Naive thymus-derived CD4-positive, alpha-beta T cell (primary cell): ENCODE measurements around the gene PDE5A. TPM values are rescaled to one million over a fixed set of nuclear protein-coding genes. Genes with fewer than 3 reads are reported as not detected.
A peak's percentile ranks its signal among the peaks of the same experiment; 100 is the strongest.
"Not testable (repeated sequence)": the region's sequence is repeated elsewhere in the genome, so short reads cannot be mapped to it uniquely, and the experiment has no call there.

Experiments used
- ATAC-seq: fragments of 150-1000 bp; cut with Tn5 transposase; 2 replicates; pipeline ENCODE4 v1.10.0; 2021; ENCODE audit warnings: mild to moderate bottlenecking, moderate library complexity
- CTCF ChIA-PET: fragments of 350-600 bp; sonication (Branson Sonifier 250); formaldehyde crosslinking; loops from one replicate; lab custom pipeline; 2021; ENCODE audit warnings: antibody characterized with exemption; lab: Charles Lee
- POLR2A ChIA-PET: fragments of 350-600 bp; sonication (Branson Sonifier 250); formaldehyde crosslinking; loops from one replicate; lab custom pipeline; 2021; ENCODE audit warnings: antibody characterized with exemption, inconsistent platforms; lab: Charles Lee
- DNase-seq, 9 donors: peaks; one replicate each; pipeline versions ENCODE4 v3.0.0 to v3.0.0-alpha.2; 2020 to 2022; ENCODE audit warnings: mixed read lengths in 1 of 9
- H3K27ac ChIP-seq: one replicate; pipeline ENCODE4 v1.7.0; 2013; ENCODE audit warnings: mild to moderate bottlenecking, low read depth, low read length, moderate library complexity
- H3K27me3 ChIP-seq, 2 donors: one replicate each; pipeline ENCODE4 v1.7.0; 2013; ENCODE audit warnings: low read length in 2 of 2, mild to moderate bottlenecking in 2 of 2, moderate library complexity in 2 of 2; ENCODE audit not compliant: control insufficient read depth in 2 of 2, insufficient read depth in 2 of 2
- H3K36me3 ChIP-seq, 3 experiments: 1 replicate in 2 of 3; 2 replicates in 1 of 3; pipeline ENCODE4 v1.7.0; 2013; ENCODE audit warnings: low read length in 3 of 3, mild to moderate bottlenecking in 3 of 3, moderate library complexity in 1 of 3; ENCODE audit not compliant: insufficient read depth in 3 of 3, control insufficient read depth in 2 of 3
- H3K4me1 ChIP-seq, 2 donors: one replicate each; pipeline ENCODE4 v1.7.0; 2013; ENCODE audit warnings: low read length in 2 of 2, mild to moderate bottlenecking in 2 of 2, moderate library complexity in 1 of 2; ENCODE audit not compliant: control insufficient read depth in 2 of 2, insufficient read depth in 2 of 2
- H3K4me3 ChIP-seq: 2 replicates; pipeline ENCODE4 v1.7.0; 2013; ENCODE audit warnings: mild to moderate bottlenecking, low read length
- H3K9me3 ChIP-seq, 3 experiments: 1 replicate in 2 of 3; 2 replicates in 1 of 3; pipeline ENCODE4 v1.7.0; 2013; ENCODE audit warnings: low read length in 3 of 3; ENCODE audit not compliant: control insufficient read depth in 2 of 3
- H3K27ac Mint-ChIP-seq, 9 donors: one replicate each; pipeline ENCODE4 v1.8.0; 2020 to 2022; ENCODE audit warnings: mixed read lengths in 9 of 9, mild to moderate bottlenecking in 8 of 9, moderate library complexity in 5 of 9, inconsistent platforms in 2 of 9
- H3K27me3 Mint-ChIP-seq, 5 donors: one replicate each; pipeline ENCODE4 v1.8.0; 2021 to 2022; ENCODE audit warnings: mixed read lengths in 5 of 5, mild to moderate bottlenecking in 1 of 5
- H3K36me3 Mint-ChIP-seq, 5 donors: one replicate each; pipeline ENCODE4 v1.8.0; 2020 to 2022; ENCODE audit warnings: mixed read lengths in 5 of 5, mild to moderate bottlenecking in 3 of 5, inconsistent platforms in 1 of 5
- H3K4me1 Mint-ChIP-seq, 7 donors: one replicate each; pipeline ENCODE4 v1.8.0; 2020 to 2022; ENCODE audit warnings: mixed read lengths in 7 of 7, mild to moderate bottlenecking in 3 of 7, inconsistent platforms in 1 of 7
- H3K4me3 Mint-ChIP-seq, 10 donors: one replicate each; pipeline ENCODE4 v1.8.0; 2020 to 2022; ENCODE audit warnings: mild to moderate bottlenecking in 10 of 10, mixed read lengths in 10 of 10, moderate library complexity in 6 of 10, inconsistent platforms in 2 of 10
- H3K9me3 Mint-ChIP-seq, 11 donors: one replicate each; pipeline ENCODE4 v1.8.0; 2020 to 2022; ENCODE audit warnings: mixed read lengths in 11 of 11, mild to moderate bottlenecking in 4 of 11, inconsistent platforms in 1 of 11, moderate library complexity in 1 of 11
- intact Hi-C, 2 donors: fragments of 100-400 bp; cut with micrococcal nuclease; formaldehyde crosslinking; loops; one replicate each; pipeline ENCODE4 v1.15.1; 2023
- polyA plus RNA-seq, 2 donors: library from polyadenylated mRNA; unstranded; fragments of 300-500 nt; fragmentation: Illumina TruSeq; gene quantifications; one replicate each; pipeline ENCODE4 v1.2.3, GENCODE V29; 2021
- total RNA-seq, 6 experiments: library from RNA in 5 of 6; stranded (reverse) in 5 of 6; gene quantifications; 1 replicate in 5 of 6; 2 replicates in 1 of 6; pipeline ENCODE4 v1.2.3 and lab custom pipeline; 2021 to 2026

The PDE5A gene
- total and polyA plus RNA-seq, 7 experiments from 2014 or later: 0.21 to 2.6 (median 0.65) TPM

GRCh38 chr4:119636851-119637250 lies 8.2 kb upstream of the PDE5A start:
- POLR2A ChIA-PET, H3K9me3 ChIP-seq, H3K36me3 Mint-ChIP-seq, H3K9me3 Mint-ChIP-seq, H3K4me1 ChIP-seq, H3K4me3 ChIP-seq, H3K27ac Mint-ChIP-seq, intact Hi-C loops, H3K4me1 Mint-ChIP-seq, H3K4me3 Mint-ChIP-seq, H3K27me3 ChIP-seq, H3K36me3 ChIP-seq, ATAC-seq, DNase-seq, H3K27ac ChIP-seq: not testable (repeated sequence)
- peaks cover 19 to 33% (median 25%) of the 10 kb centered on the region in 5 donors for H3K27me3 Mint-ChIP-seq
- CTCF ChIA-PET: interaction anchor here (0.6 to 0.9 kb wide), 2 partner anchors 8 to 10 kb away, joined by 3 to 5 read pairs; no protein-coding TSS in a partner anchor

- Mint-ChIP-seq H3K4me1 (peaks cover 0 to 20% (median 17%) of the 10 kb centered on the region in 7 donors), H3K4me3 (no peak overlapping the region), H3K27me3 (peaks cover 13 to 58% (median 23%) of the 10 kb centered on the region in 5 donors), H3K27ac (no peak overlapping the region), H3K9me3 (no peaks in the 10 kb centered on the region), H3K36me3 (no peaks in the 10 kb centered on the region)
- H3K4me3 ChIP-seq: no peak overlapping the region
- ATAC-seq (no peak), DNase-seq (no peak)
- CTCF ChIA-PET: no interaction called here
- POLR2A ChIA-PET: no interaction called here
- intact Hi-C loops: no loop called here
- H3K9me3 ChIP-seq: no peaks in the 10 kb centered on the region
- peaks cover 6 to 7% of the 10 kb centered on the region in 2 donors for H3K4me1 ChIP-seq
- H3K27ac ChIP-seq: no peak overlapping the region
- no peaks in the 10 kb centered on the region for H3K36me3 ChIP-seq
- H3K27me3 ChIP-seq: no peaks in the 10 kb centered on the region
Measured at GRCh38 chr4:119632216-119632615, 3.6 kb upstream of the PDE5A start.

- Mint-ChIP-seq H3K27ac (peak overlapping the region in 4 of 9 donors; percentile 19 to 71 (median 38)), H3K4me3 (peak overlapping the region; percentile 83 to 97 (median 92)), H3K9me3 (peaks cover 0 to 2% (median 0%) of the 10 kb centered on the region in 11 donors), H3K36me3 (no peaks in the 10 kb centered on the region), H3K4me1 (peaks cover 7 to 27% (median 23%) of the 10 kb centered on the region in 7 donors), H3K27me3 (peaks cover 8 to 75% (median 16%) of the 10 kb centered on the region in 5 donors)
- intact Hi-C loops: loop anchor here (1.0 to 10.0 kb wide), 11 partner anchors 72 to 1566 kb away; partner anchors contain the start of gene USP53 (in 2 of the 2)
- Histone ChIP-seq H3K36me3 (no peaks in the 10 kb centered on the region), H3K27me3 (no peaks in the 10 kb centered on the region), H3K9me3 (no peaks in the 10 kb centered on the region), H3K4me3 (peak overlapping the region; percentile 70), H3K4me1 (peaks cover 6 to 7% of the 10 kb centered on the region in 2 donors), H3K27ac (no peak overlapping the region)
- CTCF ChIA-PET: interaction anchor here (0.9 to 1.9 kb wide), 4 partner anchors 13 to 330 kb away, joined by 3 to 6 read pairs (median 4); no protein-coding TSS in a partner anchor
- DNase-seq (no peak), ATAC-seq (peak; percentile 23)
- POLR2A ChIA-PET: interaction anchor here (2.1 kb wide), 1 partner anchor 417 kb away, joined by 4 read pairs; the partner anchor contains the start of gene USP53
Measured at GRCh38 chr4:119629142-119629471, 503 bp upstream of the PDE5A start.

GRCh38 chr4:119627267-119628255 lies 1.0 kb downstream of the PDE5A start:
- intact Hi-C loops: loop anchor here (1.0 to 10.0 kb wide), 14 partner anchors 69 to 1567 kb away; partner anchors contain the start of gene USP53 (in 2 of the 2)
- ATAC-seq (peak; percentile 76), DNase-seq (peak; percentile 18 to 68 (median 53))
- Mint-ChIP-seq H3K27ac (peak overlapping the region in 7 of 9 donors; percentile 4 to 94 (median 67)), H3K36me3 (no peaks in the 10 kb centered on the region), H3K27me3 (peaks cover 4 to 70% (median 6%) of the 10 kb centered on the region in 5 donors), H3K4me1 (peaks cover 7 to 27% (median 23%) of the 10 kb centered on the region in 7 donors), H3K4me3 (peak overlapping the region; percentile 91 to 97 (median 94)), H3K9me3 (peaks cover 0 to 2% (median 0%) of the 10 kb centered on the region in 11 donors)
- Histone ChIP-seq H3K27me3 (no peaks in the 10 kb centered on the region), H3K4me3 (peak overlapping the region; percentile 70), H3K4me1 (peaks cover 6 to 7% of the 10 kb centered on the region in 2 donors), H3K27ac (no peak overlapping the region), H3K36me3 (no peaks in the 10 kb centered on the region), H3K9me3 (no peaks in the 10 kb centered on the region)
- ChIA-PET POLR2A (interaction anchor here (0.5 to 2.1 kb wide), 2 partner anchors 329 to 415 kb away, joined by 3 to 4 read pairs; partner anchors contain the start of gene USP53), CTCF (interaction anchor here (0.5 to 1.9 kb wide), 7 partner anchors 9 to 314 kb away, joined by 3 to 7 read pairs (median 4); no protein-coding TSS in a partner anchor)

GRCh38 chr4:119626943-119627266 lies 1.7 kb downstream of the PDE5A start:
- ChIA-PET POLR2A (no interaction called here), CTCF (interaction anchor here (0.5 to 1.6 kb wide), 4 partner anchors 10 to 313 kb away, joined by 3 to 7 read pairs (median 3); no protein-coding TSS in a partner anchor)
- peaks cover 0 to 2% (median 0%) of the 10 kb centered on the region in 11 donors for H3K9me3 Mint-ChIP-seq
- H3K4me1 ChIP-seq: peaks cover 6 to 7% of the 10 kb centered on the region in 2 donors
- DNase-seq: peak in 1 of 9 donors; percentile 8
- H3K27me3 Mint-ChIP-seq: peaks cover 0 to 65% (median 0%) of the 10 kb centered on the region in 5 donors
- no peaks in the 10 kb centered on the region for H3K9me3 ChIP-seq
- peak; percentile 4 for ATAC-seq
- no peaks in the 10 kb centered on the region for H3K36me3 ChIP-seq
- peaks cover 7 to 27% (median 23%) of the 10 kb centered on the region in 7 donors for H3K4me1 Mint-ChIP-seq
- intact Hi-C loops: loop anchor here (1.0 to 10.0 kb wide), 10 partner anchors 68 to 1568 kb away; partner anchors contain the start of gene USP53 (in 1 of the 2)
- H3K27ac ChIP-seq: no peak overlapping the region
- no peaks in the 10 kb centered on the region for H3K36me3 Mint-ChIP-seq
- H3K4me3 Mint-ChIP-seq: peak overlapping the region; percentile 81 to 97 (median 86)
- peak overlapping the region; percentile 70 for H3K4me3 ChIP-seq
- peak overlapping the region in 5 of 9 donors; percentile 36 to 80 (median 69) for H3K27ac Mint-ChIP-seq
- H3K27me3 ChIP-seq: no peaks in the 10 kb centered on the region

- H3K4me3 ChIP-seq: no peak overlapping the region
Measured at GRCh38 chr4:119626420-119626819, 2.2 kb downstream of the PDE5A start.

More at GRCh38 chr4:119626420-119626819, 2.2 kb downstream of the PDE5A start:
- Histone ChIP-seq H3K4me1 (peaks cover 6 to 7% of the 10 kb centered on the region in 2 donors), H3K9me3 (no peaks in the 10 kb centered on the region), H3K36me3 (no peaks in the 10 kb centered on the region), H3K27ac (no peak overlapping the region), H3K27me3 (no peaks in the 10 kb centered on the region)
- peaks cover 0 to 62% (median 2%) of the 10 kb centered on the region in 5 donors for H3K27me3 Mint-ChIP-seq
- H3K36me3 Mint-ChIP-seq: no peaks in the 10 kb centered on the region
- ChIA-PET CTCF (interaction anchor here (0.5 to 1.6 kb wide), 4 partner anchors 10 to 313 kb away, joined by 3 to 7 read pairs (median 3); no protein-coding TSS in a partner anchor), POLR2A (no interaction called here)
- intact Hi-C loops: loop anchor here (2.0 to 10.0 kb wide), 7 partner anchors 68 to 1568 kb away; partner anchors contain the start of gene USP53 (in 1 of the 2)
- DNase-seq (no peak), ATAC-seq (no peak)
- H3K9me3 Mint-ChIP-seq: peaks cover 0 to 2% (median 0%) of the 10 kb centered on the region in 11 donors
- H3K4me1 Mint-ChIP-seq: peaks cover 7 to 27% (median 23%) of the 10 kb centered on the region in 7 donors
- H3K27ac Mint-ChIP-seq: peak overlapping the region in 4 of 9 donors; percentile 66 to 80 (median 70)
- H3K4me3 Mint-ChIP-seq: peak overlapping the region; percentile 81 to 97 (median 86)
